Gastrocnemius medialis (tissue), 4 donors: ENCODE results near the gene EIF2B2. TPM values are rescaled to one million over a fixed set of nuclear protein-coding genes. Genes with fewer than 3 reads are reported as not detected.

Experiments used
- ATAC-seq, 2 donors: fragments of 150-250 bp; one replicate each; pipeline ENCODE4 v1.9.1; 2016
- DNase-seq, 2 donors: peaks; one replicate each; pipeline ENCODE4 v3.0.0-alpha.2; 2019
- H3K27ac ChIP-seq, 4 donors: fragments of 200-600 bp; sonication (generic); 1 replicate in 1 of 4; 2 replicates in 3 of 4; pipeline ENCODE4 v1.5.1; 2016 to 2018; ENCODE audit warnings: mild to moderate bottlenecking in 2 of 4, moderate library complexity in 1 of 4
- H3K27me3 ChIP-seq, 3 donors: fragments of 200-600 bp; sonication (generic) in 2 of 3; 1 replicate in 1 of 3; 2 replicates in 2 of 3; pipeline versions ENCODE4 v1.5.1 to v1.6.0; 2016 to 2019; ENCODE audit warnings: mild to moderate bottlenecking in 1 of 3, moderate library complexity in 1 of 3
- H3K36me3 ChIP-seq, 2 donors: fragments of 200-600 bp; sonication (generic) in 1 of 2; one replicate each; pipeline ENCODE4 v1.5.1; 2017 to 2018
- H3K4me1 ChIP-seq, 2 donors: fragments of 200-600 bp; sonication (generic) in 1 of 2; one replicate each; pipeline ENCODE4 v1.5.1; 2016 to 2017; ENCODE audit warnings: mild to moderate bottlenecking in 2 of 2
- H3K4me3 ChIP-seq, 4 donors: fragments of 200-600 bp; sonication (generic) in 3 of 4; 1 replicate in 1 of 4; 2 replicates in 3 of 4; pipeline ENCODE4 v1.5.1; 2016 to 2019; ENCODE audit warnings: mild to moderate bottlenecking in 2 of 4
- H3K9me3 ChIP-seq, 3 donors: fragments of 200-600 bp; sonication (generic) in 2 of 3; 1 replicate in 1 of 3; 2 replicates in 2 of 3; pipeline ENCODE4 v1.5.1; 2016 to 2019
- CTCF ChIP-seq, 5 experiments: fragments of 450-650 bp in 3 of 5; fragments of 200-600 bp in 2 of 5; sonication (generic) in 2 of 5; IDR thresholded peaks in 4 of 5; conservative IDR thresholded peaks in 1 of 5; 1 replicate in 4 of 5; 2 replicates in 1 of 5; pipeline ENCODE4 v1.5.1; 2016 to 2019; ENCODE audit warnings: antibody characterized with exemption in 5 of 5, mild to moderate bottlenecking in 3 of 5, moderate library complexity in 3 of 5
- POLR2A ChIP-seq, 2 donors: fragments of 450-650 bp; IDR thresholded peaks; one replicate each; pipeline ENCODE4 v1.6.1; 2017; ENCODE audit warnings: antibody characterized with exemption in 2 of 2, mild to moderate bottlenecking in 2 of 2, moderate library complexity in 2 of 2
- in situ Hi-C, 4 donors: fragments of 200-750 bp; cut with MboI; loops; one replicate each; pipeline versions ENCODE4 v1.15.0 to v1.8.0; 2017; ENCODE audit warnings: low sequenced_read_pairs in 4 of 4
- intact Hi-C: fragments of 100-400 bp; cut with DNase I; formaldehyde crosslinking; loops from one replicate; pipeline ENCODE4 v1.15.1; 2023; ENCODE audit warnings: low total_unique reads
- total RNA-seq, 4 donors: library from RNA; depleted of rRNA; stranded (reverse); fragments of >200 nt; gene quantifications; one replicate each; pipeline versions ENCODE4 v1.1.0 to v1.2.3, GENCODE V29; 2016

Gene EIF2B2
- total RNA-seq, 4 donors from 2014 or later: 42.7 to 79.0 (median 69.9) TPM

- DNase-seq (no peak), ATAC-seq (no peak)
- no peak for TF ChIP-seq POLR2A (IDR thresholded peaks at IDR 0.05)
- no peak for TF ChIP-seq CTCF (IDR thresholded peaks at IDR 0.05 in 4 of 5, conservative IDR thresholded peaks at IDR 0.05 in 1 of 5)
- H3K9me3 ChIP-seq: no peaks in the 10 kb centered on the region
- in situ Hi-C loops: no loop called here
- H3K36me3 ChIP-seq: peaks cover 0 to 69% of the 10 kb centered on the region in 2 donors
- H3K27ac ChIP-seq: no peak overlapping the region
- no peaks in the 10 kb centered on the region for H3K27me3 ChIP-seq
- no peak overlapping the region for H3K4me3 ChIP-seq
- intact Hi-C loops: no loop called here
- no peaks in the 10 kb centered on the region for H3K4me1 ChIP-seq
Observed at GRCh38 chr14:75030147-75030546, 27.4 kb downstream of the EIF2B2 start.

- Histone ChIP-seq H3K9me3 (no peaks in the 10 kb centered on the region), H3K4me3 (no peak overlapping the region), H3K27me3 (no peaks in the 10 kb centered on the region), H3K27ac (no peak overlapping the region), H3K36me3 (peaks cover 0 to 64% of the 10 kb centered on the region in 2 donors), H3K4me1 (no peaks in the 10 kb centered on the region)
- DNase-seq (no peak), ATAC-seq (no peak)
- TF ChIP-seq CTCF (IDR thresholded peaks at IDR 0.05 in 4 of 5, conservative IDR thresholded peaks at IDR 0.05 in 1 of 5): no peak
- no peak for TF ChIP-seq POLR2A (IDR thresholded peaks at IDR 0.05)
- intact Hi-C loops: no loop called here
- in situ Hi-C loops: no loop called here
Observed at GRCh38 chr14:75032939-75033338, 30.2 kb downstream of the EIF2B2 start.

- Histone ChIP-seq H3K27me3 (no peaks in the 10 kb centered on the region), H3K4me3 (no peak overlapping the region), H3K27ac (no peak overlapping the region), H3K9me3 (no peaks in the 10 kb centered on the region), H3K36me3 (peaks cover 0 to 33% of the 10 kb centered on the region in 2 donors), H3K4me1 (peaks cover 11 to 14% of the 10 kb centered on the region in 2 donors)
- intact Hi-C loops (loop anchor here (2.0 kb wide), 1 partner anchor 78 kb away; no protein-coding TSS in a partner anchor), in situ Hi-C loops (no loop called here)
- ATAC-seq (no peak), DNase-seq (no peak)
- TF ChIP-seq POLR2A (IDR thresholded peaks at IDR 0.05) (no peak), CTCF (IDR thresholded peaks at IDR 0.05 in 4 of 5, conservative IDR thresholded peaks at IDR 0.05 in 1 of 5) (no peak)
Observed at GRCh38 chr14:75040507-75040906, 37.8 kb downstream of the EIF2B2 start.

- Histone ChIP-seq H3K27me3 (no peaks in the 10 kb centered on the region), H3K4me3 (no peak overlapping the region), H3K9me3 (no peaks in the 10 kb centered on the region), H3K4me1 (peaks cover 11 to 19% of the 10 kb centered on the region in 2 donors), H3K36me3 (peaks cover 0 to 33% of the 10 kb centered on the region in 2 donors), H3K27ac (no peak overlapping the region)
- DNase-seq: no peak
- TF ChIP-seq CTCF (IDR thresholded peaks at IDR 0.05 in 4 of 5, conservative IDR thresholded peaks at IDR 0.05 in 1 of 5): no peak
- no peak for ATAC-seq
- in situ Hi-C loops: no loop called here
- intact Hi-C loops: loop anchor here (2.0 kb wide), 1 partner anchor 78 kb away; no protein-coding TSS in a partner anchor
Observed at GRCh38 chr14:75040959-75041358, 38.2 kb downstream of the EIF2B2 start.

GRCh38 chr14:75041613-75042012, 38.9 kb downstream of the EIF2B2 start:
- TF ChIP-seq CTCF (IDR thresholded peaks at IDR 0.05 in 4 of 5, conservative IDR thresholded peaks at IDR 0.05 in 1 of 5) (no peak), POLR2A (IDR thresholded peaks at IDR 0.05) (no peak)
- DNase-seq: no peak
- Histone ChIP-seq H3K36me3 (peaks cover 0 to 29% of the 10 kb centered on the region in 2 donors), H3K27ac (no peak overlapping the region), H3K9me3 (no peaks in the 10 kb centered on the region), H3K4me1 (peaks cover 11 to 25% of the 10 kb centered on the region in 2 donors), H3K27me3 (no peaks in the 10 kb centered on the region), H3K4me3 (no peak overlapping the region)
- ATAC-seq: no peak
- intact Hi-C loops: loop anchor here (2.0 kb wide), 1 partner anchor 77 kb away; no protein-coding TSS in a partner anchor
- in situ Hi-C loops: no loop called here
